ENCODE data around the gene OARD1. TPM values are rescaled to one million over a fixed set of nuclear protein-coding genes. Genes with fewer than 3 reads are reported as not detected.
A peak's percentile ranks its signal among the peaks of the same experiment; 100 is the strongest.

OARD1 gene
- total RNA-seq, 1 donor from 2014 or later = 26.8 TPM

- H3K4me3 Mint-ChIP-seq = no peak overlapping the region
- intact Hi-C loops (cut with micrococcal nuclease) = loop anchor here (1.0 kb wide), 1 partner anchor 31 kb away; no protein-coding TSS in a partner anchor
- H3K36me3 Mint-ChIP-seq (ENCODE audit: low read depth) = no peaks in the 10 kb centered on the region
- H3K4me1 Mint-ChIP-seq (ENCODE audit: low read depth) = peaks cover 19% of the 10 kb centered on the region
- H3K27me3 Mint-ChIP-seq (ENCODE audit: insufficient read depth) = peaks cover 7% of the 10 kb centered on the region
- DNase-seq (ENCODE audit: low spot score) = no peak
- no peaks in the 10 kb centered on the region for H3K9me3 Mint-ChIP-seq
- peak overlapping the region; percentile 3 for H3K27ac Mint-ChIP-seq
Observed at GRCh38 chr6:41040101-41040939, 31.8 kb downstream of the OARD1 start.

GRCh38 chr6:41039060-41039998 lies 32.8 kb downstream of the OARD1 start, which contains the start of gene UNC5CL:
TSS of gene UNC5CL (minus strand) at chr6:41039221. CDS start at chr6:41035074, 4,147 bp downstream.
- Mint-ChIP-seq H3K27me3 (ENCODE audit: insufficient read depth) (peaks cover 7% of the 10 kb centered on the region), H3K4me1 (ENCODE audit: low read depth) (peaks cover 19% of the 10 kb centered on the region), H3K36me3 (ENCODE audit: low read depth) (no peaks in the 10 kb centered on the region), H3K9me3 (no peaks in the 10 kb centered on the region), H3K4me3 (no peak within 1 kb of the TSS), H3K27ac (peak within 1 kb of the TSS; percentile 3)
- intact Hi-C loops (cut with micrococcal nuclease) = loop anchor here (1.0 kb wide), 2 partner anchors 12 to 33 kb away; no protein-coding TSS in a partner anchor
- peak; percentile 45 for DNase-seq (ENCODE audit: low spot score)

GRCh38 chr6:41038205-41038604 lies 34.0 kb downstream of the OARD1 start:
- Mint-ChIP-seq H3K4me1 (ENCODE audit: low read depth) (peaks cover 19% of the 10 kb centered on the region), H3K4me3 (no peak overlapping the region), H3K36me3 (ENCODE audit: low read depth) (no peaks in the 10 kb centered on the region), H3K9me3 (no peaks in the 10 kb centered on the region), H3K27ac (no peak overlapping the region), H3K27me3 (ENCODE audit: insufficient read depth) (peaks cover 5% of the 10 kb centered on the region)
- no peak for DNase-seq (ENCODE audit: low spot score)
- intact Hi-C loops (cut with micrococcal nuclease) = no loop called here

GRCh38 chr6:41037107-41037900 lies 34.9 kb downstream of the OARD1 start:
- Mint-ChIP-seq H3K4me1 (ENCODE audit: low read depth) (peaks cover 19% of the 10 kb centered on the region), H3K27ac (no peak overlapping the region), H3K4me3 (no peak overlapping the region), H3K27me3 (ENCODE audit: insufficient read depth) (peaks cover 5% of the 10 kb centered on the region), H3K36me3 (ENCODE audit: low read depth) (no peaks in the 10 kb centered on the region), H3K9me3 (no peaks in the 10 kb centered on the region)
- no peak for DNase-seq (ENCODE audit: low spot score)
- intact Hi-C loops (cut with micrococcal nuclease) = no loop called here

- no peaks in the 10 kb centered on the region for H3K9me3 Mint-ChIP-seq
- H3K27me3 Mint-ChIP-seq (ENCODE audit: insufficient read depth) = peaks cover 5% of the 10 kb centered on the region
- H3K27ac Mint-ChIP-seq = no peak overlapping the region
- no peak overlapping the region for H3K4me3 Mint-ChIP-seq
- intact Hi-C loops (cut with micrococcal nuclease) = no loop called here
- no peaks in the 10 kb centered on the region for H3K36me3 Mint-ChIP-seq (ENCODE audit: low read depth)
- H3K4me1 Mint-ChIP-seq (ENCODE audit: low read depth) = peaks cover 19% of the 10 kb centered on the region
- no peak for DNase-seq (ENCODE audit: low spot score)
Observed at GRCh38 chr6:41036601-41037000, 35.6 kb downstream of the OARD1 start.

GRCh38 chr6:41036186-41036585 lies 36.0 kb downstream of the OARD1 start:
- H3K36me3 Mint-ChIP-seq (ENCODE audit: low read depth) = no peaks in the 10 kb centered on the region
- DNase-seq (ENCODE audit: low spot score) = no peak
- no peak overlapping the region for H3K4me3 Mint-ChIP-seq
- H3K4me1 Mint-ChIP-seq (ENCODE audit: low read depth) = peaks cover 19% of the 10 kb centered on the region
- no peaks in the 10 kb centered on the region for H3K9me3 Mint-ChIP-seq
- no peak overlapping the region for H3K27ac Mint-ChIP-seq
- H3K27me3 Mint-ChIP-seq (ENCODE audit: insufficient read depth) = peaks cover 5% of the 10 kb centered on the region
- intact Hi-C loops (cut with micrococcal nuclease) = no loop called here

GRCh38 chr6:41033776-41034175 lies 38.4 kb downstream of the OARD1 start:
- Mint-ChIP-seq H3K4me1 (ENCODE audit: low read depth) (peaks cover 7% of the 10 kb centered on the region), H3K36me3 (ENCODE audit: low read depth) (no peaks in the 10 kb centered on the region), H3K9me3 (no peaks in the 10 kb centered on the region), H3K27ac (no peak overlapping the region), H3K4me3 (no peak overlapping the region), H3K27me3 (ENCODE audit: insufficient read depth) (peaks cover 5% of the 10 kb centered on the region)
- DNase-seq (ENCODE audit: low spot score) = no peak
- intact Hi-C loops (cut with micrococcal nuclease) = no loop called here

- H3K4me1 Mint-ChIP-seq (ENCODE audit: low read depth) = peaks cover 12% of the 10 kb centered on the region
- no peak for DNase-seq (ENCODE audit: low spot score)
- no peaks in the 10 kb centered on the region for H3K9me3 Mint-ChIP-seq
- peaks cover 5% of the 10 kb centered on the region for H3K27me3 Mint-ChIP-seq (ENCODE audit: insufficient read depth)
- intact Hi-C loops (cut with micrococcal nuclease) = no loop called here
- no peak overlapping the region for H3K4me3 Mint-ChIP-seq
- no peaks in the 10 kb centered on the region for H3K36me3 Mint-ChIP-seq (ENCODE audit: low read depth)
- no peak overlapping the region for H3K27ac Mint-ChIP-seq
Observed at GRCh38 chr6:41032830-41033229, 39.3 kb downstream of the OARD1 start.

GRCh38 chr6:41028561-41029412 lies 43.4 kb downstream of the OARD1 start:
- Mint-ChIP-seq H3K4me1 (ENCODE audit: low read depth) (peaks cover 22% of the 10 kb centered on the region), H3K27me3 (ENCODE audit: insufficient read depth) (no peaks in the 10 kb centered on the region), H3K4me3 (peak overlapping the region; percentile 89), H3K9me3 (no peaks in the 10 kb centered on the region), H3K27ac (peak overlapping the region; percentile 85), H3K36me3 (ENCODE audit: low read depth) (no peaks in the 10 kb centered on the region)
- DNase-seq (ENCODE audit: low spot score) = no peak
- intact Hi-C loops (cut with micrococcal nuclease) = loop anchor here (1.0 to 5.0 kb wide), 5 partner anchors 22 to 701 kb away; partner anchors contain the start of gene LRFN2

- peak; percentile 77 for DNase-seq (ENCODE audit: low spot score)
- Mint-ChIP-seq H3K36me3 (ENCODE audit: low read depth) (no peaks in the 10 kb centered on the region), H3K27ac (peak overlapping the region; percentile 85), H3K4me1 (ENCODE audit: low read depth) (peaks cover 22% of the 10 kb centered on the region), H3K27me3 (ENCODE audit: insufficient read depth) (no peaks in the 10 kb centered on the region), H3K9me3 (no peaks in the 10 kb centered on the region), H3K4me3 (peak overlapping the region; percentile 89)
- intact Hi-C loops (cut with micrococcal nuclease) = loop anchor here (1.0 to 5.0 kb wide), 7 partner anchors 11 to 701 kb away; partner anchors contain the start of genes LRFN2, NFYA, OARD1 and UNC5CL
Observed at GRCh38 chr6:41027799-41028560, 44.2 kb downstream of the OARD1 start.

- Mint-ChIP-seq H3K27ac (peak overlapping the region; percentile 85), H3K27me3 (ENCODE audit: insufficient read depth) (no peaks in the 10 kb centered on the region), H3K9me3 (no peaks in the 10 kb centered on the region), H3K4me1 (ENCODE audit: low read depth) (peaks cover 22% of the 10 kb centered on the region), H3K4me3 (peak overlapping the region; percentile 89), H3K36me3 (ENCODE audit: low read depth) (no peaks in the 10 kb centered on the region)
- DNase-seq (ENCODE audit: low spot score) = no peak
- intact Hi-C loops (cut with micrococcal nuclease) = loop anchor here (1.0 to 5.0 kb wide), 5 partner anchors 12 to 700 kb away; partner anchors contain the start of genes LRFN2, NFYA, OARD1 and UNC5CL
Observed at GRCh38 chr6:41027241-41027640, 44.9 kb downstream of the OARD1 start.
